Inferior parietal cortex (tissue), 1 donor: Measurements from ENCODE around the gene CCDC126.
"Not testable (repeated sequence)": the region's sequence is repeated elsewhere in the genome, so short reads cannot be mapped to it uniquely, and the experiment has no call there.

Experiments
- DNase-seq: peaks from one replicate; pipeline ENCODE4 v3.0.0-alpha.2; 2016; ENCODE audit errors: extremely low spot score

The CCDC126 gene

DNA sequence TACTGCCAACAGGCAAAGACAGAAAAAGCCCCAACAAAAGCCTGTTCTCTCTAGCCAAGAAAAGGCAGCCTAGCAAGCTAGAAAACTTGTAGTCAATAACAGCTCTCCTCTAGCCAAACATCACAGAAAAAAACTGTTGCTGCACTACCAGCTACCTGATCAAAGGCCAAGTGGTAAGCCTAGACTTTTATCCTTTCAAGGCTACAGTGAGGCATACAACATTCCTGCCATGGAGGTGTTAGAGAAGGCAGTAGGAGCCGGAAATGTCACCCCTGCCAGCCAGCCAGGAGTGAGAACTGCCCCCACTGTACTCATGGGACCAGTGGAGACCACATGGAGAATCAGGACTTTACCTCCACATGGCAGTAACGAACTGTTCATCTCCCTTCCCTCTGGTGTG is 31.2 kb downstream of the CCDC126 start:
- DNase-seq: no peak

DNA sequence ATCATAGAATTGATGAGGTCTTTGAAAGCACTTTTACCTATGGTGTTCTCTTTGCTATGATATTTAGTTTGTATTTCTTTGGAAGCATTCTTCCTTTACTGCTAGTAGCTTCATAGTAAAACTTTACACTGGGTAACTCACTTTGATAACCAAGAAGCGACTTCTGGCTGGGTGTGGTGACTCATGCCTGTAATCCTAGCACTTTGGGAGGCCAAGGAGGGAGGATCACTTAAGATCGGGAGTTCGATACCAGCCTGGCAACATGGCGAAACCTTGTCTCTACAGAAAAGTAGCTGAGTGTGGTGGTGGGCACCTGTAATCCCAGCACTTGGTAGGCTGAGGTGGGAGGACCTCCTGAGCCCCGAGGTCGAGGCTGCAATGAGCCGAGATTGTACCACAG is 36.2 kb downstream of the CCDC126 start:
- no peak for DNase-seq

DNA sequence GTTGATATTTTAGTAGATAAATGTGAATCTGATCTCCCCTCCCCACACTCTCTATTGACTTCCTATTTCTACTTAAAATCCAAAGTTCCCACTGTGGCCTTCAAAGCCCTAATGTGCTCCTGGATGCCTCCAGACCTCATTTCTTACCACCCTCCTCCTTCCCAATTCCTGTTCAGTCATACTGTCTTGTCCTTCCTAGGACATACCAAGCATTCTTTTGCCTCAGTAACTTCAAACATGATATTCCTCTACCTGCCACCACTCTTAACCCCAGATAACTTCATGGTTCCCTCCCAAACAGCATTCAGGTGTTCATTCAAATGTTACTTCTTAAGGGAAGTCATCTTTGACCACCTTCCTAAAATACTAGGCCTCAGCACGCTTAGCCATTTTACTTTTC is 48.6 kb downstream of the CCDC126 start:
- no peak for DNase-seq

DNA sequence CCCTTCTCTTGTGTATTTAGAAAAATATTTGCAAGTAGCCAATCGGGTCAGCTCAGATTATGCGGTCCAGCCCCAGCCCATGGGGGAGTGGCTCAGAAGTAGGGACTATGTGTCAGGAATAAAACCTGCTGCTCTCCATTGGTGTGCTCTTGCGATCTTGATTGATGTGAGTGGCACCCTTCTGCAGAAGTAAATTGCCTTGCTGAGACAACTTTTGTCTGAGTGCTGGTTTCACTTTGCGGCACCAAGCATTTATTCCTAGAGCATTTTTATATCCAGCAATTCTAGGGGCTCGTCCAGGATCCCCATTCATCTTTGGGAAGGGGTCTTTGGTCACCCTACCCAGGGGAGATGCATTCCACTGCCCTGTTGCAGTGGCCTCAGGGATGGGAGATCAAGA is 56.8 kb downstream of the CCDC126 start:
- no peak for DNase-seq

GRCh38 chr7:23654508-23654907 is 57.3 kb downstream of the CCDC126 start:
- DNase-seq: peak; percentile 64

DNA sequence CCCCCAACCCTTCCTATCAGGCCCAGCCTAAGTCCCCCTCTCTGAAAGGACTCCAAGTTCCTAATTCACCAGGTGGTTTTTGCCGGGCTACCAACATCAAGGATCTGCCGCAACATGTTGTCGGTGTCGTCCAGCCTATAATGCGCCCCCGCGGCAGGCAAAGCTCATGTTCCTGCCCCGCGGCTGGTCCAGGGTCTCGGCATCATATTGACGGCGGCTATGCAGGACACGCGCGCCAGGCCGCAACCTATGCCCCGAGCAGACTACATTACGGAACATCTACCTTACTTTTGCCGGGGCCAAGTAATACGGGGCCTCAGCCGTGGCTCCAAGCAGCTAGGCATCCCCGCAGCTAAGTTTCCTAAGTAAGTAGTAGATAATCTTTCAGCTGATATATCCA is 58.3 kb downstream of the CCDC126 start:
- no peak for DNase-seq

DNA sequence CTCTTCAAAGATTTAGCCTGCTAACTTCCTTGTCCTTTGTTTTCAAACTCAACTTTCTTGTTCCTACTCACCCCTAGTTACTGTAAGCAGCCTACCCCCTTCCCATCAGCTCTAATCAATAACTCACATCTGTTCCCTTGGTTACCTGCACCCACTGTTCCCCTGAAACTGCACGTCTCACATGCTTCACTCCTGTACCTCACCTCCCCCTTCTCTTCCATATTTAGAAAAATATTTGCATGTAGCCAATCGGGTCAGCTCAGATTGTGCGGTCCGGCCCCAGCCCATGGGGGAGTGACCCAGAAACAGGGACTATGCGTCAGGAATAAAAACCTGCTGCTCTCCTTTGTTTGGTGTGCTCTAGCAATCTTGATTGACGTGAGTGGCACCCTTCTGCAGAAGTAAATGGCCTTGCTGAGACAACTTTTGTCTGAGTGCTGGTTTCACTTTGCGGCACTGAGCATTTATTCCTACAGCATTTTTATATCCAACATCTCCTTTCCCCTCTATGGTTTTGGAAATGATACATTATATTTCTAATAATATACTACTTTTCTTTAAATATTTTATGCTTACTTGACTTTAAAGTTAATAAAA is 61.7 kb downstream of the CCDC126 start:
- DNase-seq: no peak

GRCh38 chr7:23661385-23661784 is 64.2 kb downstream of the CCDC126 start:
- no peak for DNase-seq

GRCh38 chr7:23662124-23662983 is 65.2 kb downstream of the CCDC126 start:
- no peak for DNase-seq

DNA sequence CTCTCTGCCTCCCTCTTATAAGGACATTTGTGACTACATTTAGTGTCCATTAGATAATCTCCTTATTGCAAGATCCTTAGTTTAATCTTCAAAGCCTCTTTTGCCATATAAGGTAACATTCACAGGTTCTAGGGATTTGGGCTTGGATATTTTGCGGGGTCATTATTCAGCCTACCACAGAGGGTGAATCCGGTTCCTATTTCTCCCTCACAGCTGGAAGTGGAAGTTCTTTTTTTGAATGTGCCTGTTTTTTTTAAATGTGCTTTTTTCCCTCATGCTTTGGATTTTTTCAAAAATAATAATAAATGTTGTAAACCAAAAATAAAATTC is 65.8 kb downstream of the CCDC126 start:
- no peak for DNase-seq

GRCh38 chr7:23664122-23664521 is 66.9 kb downstream of the CCDC126 start:
- no peak for DNase-seq

GRCh38 chr7:23672033-23672432 is 74.9 kb downstream of the CCDC126 start:
- DNase-seq: no peak

- DNase-seq: peak; percentile 69
These were observed 82.8 kb downstream of the CCDC126 start, which contains the start of gene FAM221A for GRCh38 chr7:23679898-23680413. FAM221A (plus strand) TSS chr7:23680199; CDS start chr7:23680219, 20 bp downstream.

DNA sequence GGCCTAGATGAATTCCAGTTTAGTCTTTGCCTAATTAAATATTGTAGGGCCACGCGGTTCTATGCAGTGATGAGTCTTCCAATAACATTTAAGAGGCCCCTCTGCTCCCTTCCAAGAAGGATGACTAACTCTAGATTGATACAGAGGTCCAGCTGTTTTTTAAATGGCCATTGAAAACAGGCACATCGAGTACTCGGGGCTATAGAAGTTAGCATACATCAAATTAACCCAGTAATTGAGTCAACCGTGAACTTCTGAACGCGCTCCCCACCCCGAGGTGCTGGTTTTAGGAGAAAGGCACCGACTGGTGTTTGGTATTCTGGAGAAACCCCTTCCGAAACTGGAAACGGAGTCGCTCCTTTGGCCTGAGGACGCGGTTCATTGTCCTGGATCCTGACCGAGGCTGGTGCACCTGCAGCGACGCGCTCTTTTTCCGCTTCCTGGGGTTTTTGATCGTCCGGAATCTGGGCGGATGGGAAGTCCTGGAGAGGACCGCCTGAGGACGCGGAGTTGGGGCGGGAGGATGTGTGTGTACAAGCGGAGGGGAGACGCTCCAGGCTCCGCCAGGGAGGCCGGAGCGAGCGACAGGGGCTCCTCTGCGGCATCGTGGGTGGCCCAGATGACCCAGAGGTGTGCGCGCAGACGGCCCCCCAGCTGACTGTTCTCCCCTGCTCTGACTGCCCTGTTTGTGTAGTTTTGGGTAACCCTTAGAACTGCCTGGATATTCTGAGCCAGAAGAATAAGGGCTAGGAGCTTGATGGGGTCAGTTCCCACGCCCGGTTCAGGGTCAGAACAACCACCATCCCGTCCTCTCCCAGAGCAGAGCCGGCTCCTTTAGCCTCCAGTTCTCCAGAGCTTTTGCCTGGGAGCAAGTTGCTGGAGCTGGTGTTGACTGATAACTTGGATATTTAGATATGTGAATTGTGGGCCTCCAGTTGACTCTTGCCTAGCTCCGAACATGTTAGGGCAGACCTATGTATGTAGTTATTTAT is 83.5 kb downstream of the CCDC126 start:
- peak; percentile 55 for DNase-seq

DNA sequence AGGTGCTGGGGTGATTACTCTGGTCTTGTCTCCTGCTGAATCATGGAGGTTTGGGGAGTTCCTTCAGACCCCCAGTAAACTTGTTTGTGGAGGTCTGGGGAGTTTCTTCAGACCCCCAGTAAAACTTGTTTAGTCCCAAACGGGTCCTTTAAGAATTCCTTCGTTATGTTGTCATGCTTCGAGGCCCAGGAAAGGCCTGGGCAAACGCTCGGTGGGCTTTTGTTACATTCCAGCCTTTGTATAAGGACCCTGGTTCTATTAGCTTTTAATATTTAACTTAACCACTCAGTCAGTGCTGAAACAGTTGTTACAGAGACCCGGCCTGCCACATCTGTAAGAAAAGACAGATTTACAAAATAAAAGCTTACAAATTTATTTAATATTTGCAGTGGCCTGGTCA is 86.9 kb downstream of the CCDC126 start:
- DNase-seq: not testable (repeated sequence)

DNA sequence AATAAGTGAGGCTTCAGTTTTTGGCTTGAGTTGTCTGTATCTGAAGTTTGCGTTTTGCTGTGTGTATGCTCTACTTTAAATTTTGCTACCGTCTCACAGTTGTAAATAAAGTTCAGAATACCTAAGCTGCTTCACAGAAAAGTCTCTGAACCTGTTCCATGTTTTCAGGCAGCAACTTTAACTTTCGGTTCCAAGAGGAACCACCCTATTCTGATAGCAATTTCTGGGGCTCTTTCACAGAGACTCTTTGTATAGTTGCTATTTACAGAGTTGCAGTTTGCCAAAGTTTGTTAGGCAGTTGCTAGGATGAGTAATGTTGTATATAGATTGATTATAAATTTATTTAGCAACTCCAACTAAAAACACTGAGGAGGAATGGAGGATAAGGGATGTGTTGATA is 88.5 kb downstream of the CCDC126 start:
- no peak for DNase-seq

DNA sequence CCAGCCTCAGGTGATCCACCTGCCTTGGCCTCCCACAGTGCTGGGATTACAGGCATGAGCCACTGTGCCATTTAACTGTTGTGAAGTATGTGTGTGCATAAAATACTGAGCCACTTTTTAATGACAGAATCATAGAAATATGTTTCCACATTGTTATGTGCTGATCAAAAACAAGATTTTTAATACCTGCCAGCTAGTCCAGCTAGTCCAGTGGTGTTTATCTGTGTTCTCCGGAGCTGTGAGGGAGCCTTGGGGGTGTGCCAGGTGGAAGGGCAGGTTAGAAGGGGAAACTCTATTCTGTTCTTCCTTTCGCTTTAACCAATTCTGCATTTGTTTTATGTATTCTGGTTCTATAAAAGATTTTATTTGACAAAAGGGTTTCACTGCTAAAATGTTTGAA is 89.8 kb downstream of the CCDC126 start:
- no peak for DNase-seq

- DNase-seq: no peak
These were observed 92.0 kb downstream of the CCDC126 start for GRCh38 chr7:23689165-23689564.

GRCh38 chr7:23691320-23691719 is 94.1 kb downstream of the CCDC126 start:
- DNase-seq: no peak

GRCh38 chr7:23693224-23693623 is 96.0 kb downstream of the CCDC126 start:
- no peak for DNase-seq
